PC-9 (cell line): ENCODE measurements around the gene TDRD6.

Experiments
- CTCF ChIP-seq: fragments of 200-600 bp; sonication (generic); conservative IDR thresholded peaks from 2 replicates; pipeline ENCODE4 v1.6.1; 2017; ENCODE audit warnings: mixed run types, antibody characterized with exemption, mild to moderate bottlenecking, moderate library complexity
- EZH2 ChIP-seq: fragments of 200-600 bp; sonication (generic); IDR thresholded peaks from 2 replicates; pipeline ENCODE4 v1.8.0; 2017; ENCODE audit warnings: antibody characterized with exemption, low read depth

- TF ChIP-seq CTCF, result no peak
- no peak for TF ChIP-seq EZH2
Observed at GRCh38 chr6:46746696-46747095, 59.0 kb downstream of the TDRD6 start, which contains the start of gene ANKRD66.
